ENCODE results near the gene RGL1. TPM values are rescaled to one million over a fixed set of nuclear protein-coding genes. Genes with fewer than 3 reads are reported as not detected.
"Not testable (repeated sequence)": the region's sequence is repeated elsewhere in the genome, so short reads cannot be mapped to it uniquely, and the experiment has no call there.

The RGL1 gene
- total RNA-seq (1 to 10 TPM; 1.0 to 1.4 TPM), total RNA-seq (3.9 to 4.4 reads per million in 2 donors)

DNA sequence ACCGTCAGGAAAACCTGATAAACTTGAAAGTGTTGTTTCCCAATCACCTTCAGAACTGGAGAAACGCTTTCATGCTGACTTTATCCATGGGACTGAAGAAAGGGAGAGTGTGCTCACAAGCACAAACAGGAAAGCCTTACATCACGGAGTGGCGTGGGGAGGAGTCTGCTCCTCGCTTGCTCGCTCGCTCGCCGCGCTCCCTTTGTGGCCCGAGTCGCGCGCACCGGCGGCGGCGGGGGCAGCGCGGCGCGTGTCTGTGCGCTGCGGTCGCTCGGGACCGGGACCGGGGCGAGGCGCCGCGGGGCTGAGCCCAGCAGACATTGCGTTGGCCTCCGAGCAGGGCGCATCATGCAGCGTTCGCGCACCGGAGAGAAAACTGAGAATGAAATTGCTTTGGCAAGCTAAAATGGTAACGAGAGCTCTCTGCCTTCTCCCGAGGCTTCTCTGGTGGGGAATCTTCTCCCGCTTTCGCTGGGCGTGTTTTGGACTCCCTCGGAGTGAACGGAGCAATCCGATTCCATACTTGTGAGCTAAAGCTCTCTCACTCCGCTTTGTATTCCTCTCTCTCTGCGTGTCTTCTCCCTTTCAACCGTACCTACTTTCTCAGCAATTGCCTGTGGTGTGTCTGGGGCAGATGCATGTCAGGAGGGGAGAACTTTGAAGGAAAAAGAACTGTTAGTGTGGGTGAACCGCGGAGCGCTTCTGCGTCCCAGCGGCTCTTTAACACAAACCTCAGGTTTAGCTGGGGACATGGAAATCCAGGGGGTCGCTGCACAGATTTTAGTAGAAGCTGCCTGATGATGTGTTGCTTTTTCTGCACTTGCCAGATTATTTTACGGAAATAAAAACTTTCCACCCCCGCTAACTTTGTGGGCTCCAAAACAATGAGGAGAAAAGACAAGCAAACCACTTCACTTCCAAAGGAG is at the start of gene RGL1:
Gene RGL1 (plus strand): TSS at position 205 of the 926 bp plus-strand sequence. CDS start 178 bp downstream, at position 383.
- Mint-ChIP-seq H3K4me1 (peaks cover 3% of the 10 kb centered on the region), H3K27ac (no peak within 1 kb of the TSS), H3K27me3 (peaks cover 20% of the 10 kb centered on the region), H3K36me3 (ENCODE audit: low read depth) (peaks cover 5% of the 10 kb centered on the region), H3K4me3 (peak within 1 kb of the TSS; percentile 84)
- H3K9me3 ChIP-seq (ENCODE audit: control insufficient read depth, low read length, poor library complexity, severe bottlenecking): peaks cover 3% of the 10 kb centered on the region
- DNase-seq (no peak), ATAC-seq (peak; percentile 64)

- no peaks in the 10 kb centered on the region for H3K36me3 Mint-ChIP-seq (ENCODE audit: low read depth)
- no peak for ATAC-seq
- H3K27me3 Mint-ChIP-seq: no peaks in the 10 kb centered on the region
- no peak overlapping the region for H3K4me3 Mint-ChIP-seq
- no peaks in the 10 kb centered on the region for H3K9me3 ChIP-seq (ENCODE audit: control insufficient read depth, low read length, poor library complexity, severe bottlenecking)
- H3K4me1 Mint-ChIP-seq: no peaks in the 10 kb centered on the region
- H3K27ac Mint-ChIP-seq: no peak overlapping the region
- no peak for DNase-seq
These were observed 48.6 kb upstream of the RGL1 start for GRCh38 chr1:183756326-183756725.

DNA sequence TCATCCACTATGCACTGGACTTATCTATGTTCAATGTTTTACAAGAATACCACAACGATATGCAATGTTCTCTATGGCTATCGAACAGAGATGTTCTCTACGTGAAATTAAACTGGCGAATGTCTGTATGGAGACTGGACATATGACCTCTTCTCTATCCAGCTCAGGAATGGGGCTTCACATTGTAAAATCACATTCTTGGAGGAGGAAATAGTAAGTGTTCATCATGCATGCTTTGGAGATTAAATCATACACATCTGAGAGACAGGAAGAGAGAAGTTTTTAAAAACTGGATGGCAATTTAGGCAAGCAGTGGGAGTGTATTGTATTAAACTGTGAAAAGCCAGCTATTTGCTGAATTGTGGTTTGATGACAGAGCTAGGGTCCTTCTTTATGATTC is 47.9 kb upstream of the RGL1 start:
- no peak overlapping the region for H3K27ac Mint-ChIP-seq
- no peak overlapping the region for H3K4me3 Mint-ChIP-seq
- no peaks in the 10 kb centered on the region for H3K36me3 Mint-ChIP-seq (ENCODE audit: low read depth)
- no peaks in the 10 kb centered on the region for H3K9me3 ChIP-seq (ENCODE audit: control insufficient read depth, low read length, poor library complexity, severe bottlenecking)
- H3K27me3 Mint-ChIP-seq: no peaks in the 10 kb centered on the region
- no peak for DNase-seq
- no peaks in the 10 kb centered on the region for H3K4me1 Mint-ChIP-seq
- ATAC-seq: no peak

- H3K9me3 ChIP-seq (ENCODE audit: control insufficient read depth, low read length, poor library complexity, severe bottlenecking): no peaks in the 10 kb centered on the region
- H3K27ac Mint-ChIP-seq: no peak overlapping the region
- no peak overlapping the region for H3K4me3 Mint-ChIP-seq
- H3K36me3 Mint-ChIP-seq (ENCODE audit: low read depth): no peaks in the 10 kb centered on the region
- H3K27me3 Mint-ChIP-seq: no peaks in the 10 kb centered on the region
- ATAC-seq (no peak), DNase-seq (no peak)
- no peaks in the 10 kb centered on the region for H3K4me1 Mint-ChIP-seq
These were observed 46.0 kb upstream of the RGL1 start for GRCh38 chr1:183758913-183759312.

- Mint-ChIP-seq H3K27me3 (no peaks in the 10 kb centered on the region), H3K36me3 (ENCODE audit: low read depth) (no peaks in the 10 kb centered on the region), H3K27ac (no peak overlapping the region), H3K4me3 (no peak overlapping the region), H3K4me1 (no peaks in the 10 kb centered on the region)
- ATAC-seq (no peak), DNase-seq (no peak)
- no peaks in the 10 kb centered on the region for H3K9me3 ChIP-seq (ENCODE audit: control insufficient read depth, low read length, poor library complexity, severe bottlenecking)
These were observed 44.3 kb upstream of the RGL1 start for GRCh38 chr1:183760661-183761060.

DNA sequence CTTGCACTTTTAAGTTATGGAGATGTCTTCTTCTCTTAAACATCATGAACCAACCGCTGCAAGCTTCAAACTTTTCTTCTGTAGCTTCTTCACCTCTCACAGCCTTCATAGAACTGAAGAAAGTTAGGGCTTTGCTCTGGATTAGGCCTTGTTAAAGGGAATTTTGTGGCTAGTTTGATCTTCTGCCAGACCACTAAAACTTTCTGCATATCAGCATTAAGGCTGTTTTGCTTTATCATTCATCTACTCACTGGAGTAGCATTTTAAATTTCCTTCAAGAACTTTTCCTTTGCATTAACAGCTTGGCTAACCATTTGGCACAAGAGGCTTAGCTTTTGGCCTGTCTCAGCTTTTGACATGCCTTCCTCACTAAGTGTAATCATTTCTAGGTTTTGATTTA is 43.0 kb upstream of the RGL1 start:
- no peaks in the 10 kb centered on the region for H3K9me3 ChIP-seq (ENCODE audit: control insufficient read depth, low read length, poor library complexity, severe bottlenecking)
- Mint-ChIP-seq H3K4me3 (no peak overlapping the region), H3K4me1 (no peaks in the 10 kb centered on the region), H3K27ac (no peak overlapping the region), H3K36me3 (ENCODE audit: low read depth) (no peaks in the 10 kb centered on the region), H3K27me3 (no peaks in the 10 kb centered on the region)
- DNase-seq: no peak
- no peak for ATAC-seq

DNA sequence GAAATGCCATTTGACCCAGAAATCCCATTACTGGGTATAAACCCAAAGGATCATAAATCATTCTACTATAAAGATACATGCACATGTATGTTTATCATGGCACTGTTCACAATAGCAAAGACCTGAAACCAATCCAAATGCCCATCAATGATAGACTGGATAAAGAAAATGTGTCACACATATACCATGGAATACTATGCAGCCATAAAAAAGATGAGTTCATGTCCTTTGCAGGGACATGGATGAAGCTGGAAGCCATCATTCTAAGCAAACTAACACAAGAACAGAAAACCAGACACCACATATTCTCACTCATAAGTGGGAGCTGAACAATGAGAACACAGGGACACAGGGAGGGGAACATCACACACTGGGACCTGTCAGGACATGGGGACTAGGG is 42.1 kb upstream of the RGL1 start:
- DNase-seq; H3K4me3 Mint-ChIP-seq; H3K27me3 Mint-ChIP-seq; H3K9me3 ChIP-seq (ENCODE audit: control insufficient read depth, low read length, poor library complexity, severe bottlenecking); H3K36me3 Mint-ChIP-seq (ENCODE audit: low read depth); ATAC-seq; H3K4me1 Mint-ChIP-seq; H3K27ac Mint-ChIP-seq: not testable (repeated sequence)

DNA sequence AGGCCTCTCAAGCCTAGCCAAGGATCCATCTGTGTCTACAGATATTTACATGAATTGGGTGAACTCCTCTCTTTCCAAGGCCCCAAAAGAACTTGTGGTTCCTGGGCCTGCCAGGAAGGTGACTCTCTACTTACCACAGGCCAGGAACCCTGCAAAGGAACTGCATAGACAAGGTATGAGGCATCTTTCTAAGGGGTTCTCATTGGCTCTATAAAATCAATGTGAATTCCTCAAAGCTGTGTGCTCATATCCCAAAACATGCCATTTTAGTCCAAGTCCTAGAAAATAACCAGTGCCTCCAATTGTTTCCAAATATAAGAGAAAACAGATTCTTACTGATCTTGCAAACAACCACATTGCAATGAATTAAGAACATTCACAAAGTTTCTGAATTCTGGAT is 39.9 kb upstream of the RGL1 start:
- H3K27me3 Mint-ChIP-seq: no peaks in the 10 kb centered on the region
- no peaks in the 10 kb centered on the region for H3K36me3 Mint-ChIP-seq (ENCODE audit: low read depth)
- H3K27ac Mint-ChIP-seq: no peak overlapping the region
- H3K4me1 Mint-ChIP-seq: no peaks in the 10 kb centered on the region
- no peak overlapping the region for H3K4me3 Mint-ChIP-seq
- H3K9me3 ChIP-seq (ENCODE audit: control insufficient read depth, low read length, poor library complexity, severe bottlenecking): no peaks in the 10 kb centered on the region
- ATAC-seq (no peak), DNase-seq (no peak)

- H3K4me3 Mint-ChIP-seq: no peak overlapping the region
- H3K27me3 Mint-ChIP-seq: no peaks in the 10 kb centered on the region
- no peaks in the 10 kb centered on the region for H3K4me1 Mint-ChIP-seq
- no peaks in the 10 kb centered on the region for H3K36me3 Mint-ChIP-seq (ENCODE audit: low read depth)
- H3K27ac Mint-ChIP-seq: no peak overlapping the region
- ATAC-seq (no peak), DNase-seq (no peak)
- H3K9me3 ChIP-seq (ENCODE audit: control insufficient read depth, low read length, poor library complexity, severe bottlenecking): no peaks in the 10 kb centered on the region
These were observed 34.7 kb upstream of the RGL1 start for GRCh38 chr1:183769956-183770815.

GRCh38 chr1:183770816-183771128 is 34.1 kb upstream of the RGL1 start:
- DNase-seq: no peak
- Mint-ChIP-seq H3K27me3 (no peaks in the 10 kb centered on the region), H3K4me3 (no peak overlapping the region), H3K4me1 (no peaks in the 10 kb centered on the region), H3K36me3 (ENCODE audit: low read depth) (no peaks in the 10 kb centered on the region), H3K27ac (no peak overlapping the region)
- ATAC-seq: no peak
- H3K9me3 ChIP-seq (ENCODE audit: control insufficient read depth, low read length, poor library complexity, severe bottlenecking): no peaks in the 10 kb centered on the region

DNA sequence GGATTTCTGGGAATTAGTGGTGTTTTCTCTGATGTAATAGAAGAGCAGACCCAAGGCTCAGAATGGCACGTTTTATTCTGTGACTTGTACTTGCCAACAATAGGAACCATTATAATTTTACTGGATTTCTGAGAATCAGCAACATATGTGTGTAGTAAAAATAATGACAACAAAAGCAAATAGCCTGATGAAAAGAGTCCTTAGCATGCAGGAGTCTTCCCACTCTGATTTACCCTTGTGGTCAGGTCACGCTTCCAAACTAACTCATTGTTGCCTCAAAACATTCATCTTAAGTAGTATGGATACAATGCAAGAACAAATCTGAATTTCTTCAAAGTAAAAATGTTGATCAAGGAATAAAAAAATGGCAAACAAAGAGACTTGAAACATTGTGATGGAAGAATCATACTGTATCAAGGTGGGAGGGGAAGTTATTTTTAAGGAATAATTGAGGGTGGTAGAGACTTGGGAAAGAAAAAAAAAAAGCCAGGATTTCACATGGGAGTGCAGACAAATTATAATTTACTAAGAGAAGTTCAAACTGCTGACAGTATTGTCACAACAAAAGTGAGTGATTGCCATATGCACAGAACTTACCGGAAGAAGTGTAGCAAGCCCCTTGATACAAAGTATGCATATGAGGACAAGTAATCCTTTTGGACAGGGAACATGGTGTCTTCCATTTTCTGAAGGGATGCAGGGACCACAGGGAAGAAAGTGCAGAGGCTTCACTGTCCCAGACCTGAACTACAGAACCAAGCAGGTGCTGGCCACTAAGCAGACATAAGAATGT is 31.2 kb upstream of the RGL1 start:
- Mint-ChIP-seq H3K27me3 (no peaks in the 10 kb centered on the region), H3K4me3 (no peak overlapping the region), H3K4me1 (no peaks in the 10 kb centered on the region), H3K36me3 (ENCODE audit: low read depth) (no peaks in the 10 kb centered on the region), H3K27ac (no peak overlapping the region)
- no peaks in the 10 kb centered on the region for H3K9me3 ChIP-seq (ENCODE audit: control insufficient read depth, low read length, poor library complexity, severe bottlenecking)
- DNase-seq: no peak
- ATAC-seq: no peak

- no peak overlapping the region for H3K4me3 Mint-ChIP-seq
- H3K36me3 Mint-ChIP-seq (ENCODE audit: low read depth): no peaks in the 10 kb centered on the region
- H3K27ac Mint-ChIP-seq: no peak overlapping the region
- H3K27me3 Mint-ChIP-seq: no peaks in the 10 kb centered on the region
- ATAC-seq: no peak
- H3K4me1 Mint-ChIP-seq: no peaks in the 10 kb centered on the region
- DNase-seq: no peak
- H3K9me3 ChIP-seq (ENCODE audit: control insufficient read depth, low read length, poor library complexity, severe bottlenecking): no peaks in the 10 kb centered on the region
These were observed 30.0 kb upstream of the RGL1 start for GRCh38 chr1:183774938-183775337.

GRCh38 chr1:183776731-183777130 is 28.2 kb upstream of the RGL1 start:
- Mint-ChIP-seq H3K4me3 (no peak overlapping the region), H3K4me1 (no peaks in the 10 kb centered on the region), H3K27me3 (no peaks in the 10 kb centered on the region), H3K36me3 (ENCODE audit: low read depth) (no peaks in the 10 kb centered on the region), H3K27ac (no peak overlapping the region)
- ATAC-seq: no peak
- no peaks in the 10 kb centered on the region for H3K9me3 ChIP-seq (ENCODE audit: control insufficient read depth, low read length, poor library complexity, severe bottlenecking)
- no peak for DNase-seq

All from T-helper 17 cell (primary cell).